NCI-H2196 treated with DMSO at 0.1 percent for 48 hours (cell line): ENCODE measurements around the gene CD99L2.

ENCODE experiments used
- DNase-seq: peaks from one replicate; lab custom pipeline; 2025; ENCODE audit not compliant: unreplicated experiment; lab: John Stamatoyannopoulos, UW

Gene CD99L2

GRCh38 chrX:150806827-150807226 is 91.6 kb downstream of the CD99L2 start:
- DNase-seq, result no peak

DNA sequence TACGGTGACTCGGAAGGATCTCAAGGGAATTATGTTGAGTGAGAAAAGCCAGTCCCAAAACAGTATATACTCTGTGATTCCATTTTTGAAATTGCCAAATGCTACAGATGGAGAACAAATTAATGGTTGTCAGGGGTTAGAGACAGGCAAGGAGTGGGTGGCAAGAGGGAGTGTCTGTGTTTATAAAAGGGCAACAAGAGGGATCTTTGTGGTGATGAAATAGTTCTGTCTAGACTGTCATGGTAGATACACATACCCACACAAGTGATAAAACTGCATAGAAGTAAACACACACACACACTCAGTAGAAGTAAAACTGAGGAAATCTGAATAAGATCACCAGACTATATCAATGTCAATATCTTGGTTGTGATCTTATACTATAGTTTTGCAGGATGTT is 92.7 kb downstream of the CD99L2 start:
- DNase-seq, result no peak

GRCh38 chrX:150792949-150793527 is 105.4 kb downstream of the CD99L2 start:
- no peak for DNase-seq

DNA sequence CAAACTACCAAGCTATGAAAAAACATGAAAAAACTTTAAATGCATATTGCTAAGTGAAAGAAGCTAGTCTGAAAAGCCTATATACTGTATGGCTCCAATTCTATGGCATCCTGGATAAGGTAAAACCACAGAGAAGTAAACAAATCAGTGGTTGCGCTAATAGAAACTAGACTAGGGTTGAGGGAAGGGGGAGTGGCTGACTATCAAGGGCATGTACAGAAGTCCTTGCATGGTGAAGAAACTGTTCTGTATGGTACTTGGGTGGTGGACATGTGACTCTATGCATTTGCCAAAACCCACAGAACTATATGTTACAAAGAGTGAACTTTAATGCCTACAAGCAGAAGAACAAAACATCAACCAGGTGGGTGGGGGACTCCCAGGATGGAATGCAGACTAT is 108.4 kb downstream of the CD99L2 start:
- no peak for DNase-seq

- DNase-seq, result no peak
Measured at GRCh38 chrX:150781677-150782076, 116.8 kb downstream of the CD99L2 start.

DNA sequence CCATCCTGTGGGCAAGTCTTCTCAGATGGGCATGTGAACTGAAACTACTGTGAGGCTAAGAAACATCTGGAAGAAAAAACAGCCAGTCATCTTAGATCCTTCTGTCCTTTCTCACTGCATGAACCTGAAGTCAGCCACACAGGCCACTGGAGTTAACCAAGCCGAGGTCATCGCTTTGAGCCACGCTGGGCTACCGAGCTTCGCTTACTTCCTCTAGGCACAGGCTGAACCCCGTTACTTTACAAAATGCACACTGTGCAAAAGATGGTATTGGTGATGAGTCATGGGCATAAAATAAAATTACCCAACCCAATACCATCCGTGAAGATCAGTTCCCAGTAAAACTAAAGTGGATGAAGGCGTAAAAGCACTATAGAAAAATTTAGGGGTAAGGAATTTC is 119.1 kb downstream of the CD99L2 start:
- no peak for DNase-seq

- no peak for DNase-seq
Measured at GRCh38 chrX:150777328-150777992, 121.0 kb downstream of the CD99L2 start.

- no peak for DNase-seq
Measured at GRCh38 chrX:150775569-150776350, 122.7 kb downstream of the CD99L2 start.

DNA sequence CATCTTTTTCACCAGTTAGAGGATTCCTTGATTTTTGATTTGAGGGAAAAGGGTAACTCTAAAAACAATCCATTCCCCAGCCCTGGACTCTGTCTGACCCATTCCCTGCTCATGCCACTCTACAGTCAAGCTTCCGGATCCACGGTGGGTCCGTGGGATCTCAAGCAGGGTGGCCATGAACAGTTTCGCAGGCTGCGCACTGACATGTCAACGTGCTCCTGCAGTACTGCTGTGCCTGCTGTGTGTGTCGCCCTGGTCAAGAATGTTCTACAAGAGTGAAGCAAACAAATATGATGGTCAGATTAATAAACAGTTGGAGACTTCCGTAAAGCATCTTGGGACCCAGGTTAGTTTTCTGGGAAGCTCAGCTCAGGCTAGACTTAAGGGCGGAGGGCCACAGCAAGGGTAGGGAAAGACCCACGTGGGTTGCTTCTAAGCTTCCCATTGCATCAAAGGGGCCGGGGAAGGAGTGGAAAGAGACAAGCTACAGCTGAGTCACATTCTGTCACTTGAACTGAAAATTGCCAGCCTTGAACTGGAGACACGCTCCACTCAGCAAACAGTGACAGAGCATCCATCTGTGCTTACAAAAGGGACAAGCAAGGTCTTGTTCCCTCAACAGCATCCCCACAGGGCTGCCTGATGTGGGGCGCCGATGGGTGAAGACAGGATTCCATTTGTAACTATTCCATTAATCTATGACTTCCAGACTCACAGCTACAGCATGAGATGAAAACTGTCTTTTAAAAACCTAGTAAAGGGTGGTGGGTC is 123.5 kb downstream of the CD99L2 start:
- no peak for DNase-seq

DNA sequence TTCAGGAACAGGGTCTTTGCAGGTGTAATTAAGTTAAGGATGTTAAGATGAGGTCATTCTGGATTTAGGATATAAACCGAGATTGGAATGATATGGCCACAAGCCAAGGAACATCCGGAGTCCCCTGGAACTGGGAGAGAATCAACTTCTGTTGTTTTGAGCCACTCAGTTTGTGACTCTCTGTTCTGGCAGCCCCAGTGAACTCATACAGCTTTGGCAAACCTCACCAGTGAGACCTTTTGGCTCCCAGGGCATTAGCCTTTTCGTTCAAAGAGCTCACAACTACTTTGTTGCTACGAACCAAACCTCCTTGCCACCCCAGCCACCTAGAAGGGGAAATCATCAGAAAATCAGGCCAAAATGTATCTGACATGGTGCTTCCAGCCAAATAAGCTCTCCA is 124.8 kb downstream of the CD99L2 start:
- DNase-seq, result no peak

DNA sequence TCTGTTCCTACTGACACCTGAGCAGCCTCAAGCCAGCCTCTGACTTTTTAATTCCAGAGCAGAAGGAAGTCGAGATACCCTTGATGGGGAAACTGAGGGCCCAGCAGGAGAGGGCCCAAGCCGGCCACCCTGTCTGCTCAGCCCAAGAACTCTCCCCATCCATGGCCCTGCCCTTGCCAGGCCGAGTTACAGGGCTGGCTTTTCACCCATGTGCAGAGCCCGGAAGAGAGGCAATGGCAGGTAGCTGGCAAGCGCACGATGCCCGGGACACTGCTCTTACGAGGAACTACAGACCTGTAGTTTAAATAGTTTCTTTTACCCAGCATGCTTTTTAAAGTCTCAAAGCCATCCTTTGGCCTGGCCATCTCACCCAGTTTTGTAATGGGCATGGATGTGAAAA is 125.4 kb downstream of the CD99L2 start:
- no peak for DNase-seq

- DNase-seq, result peak; percentile 31
Measured at GRCh38 chrX:150772150-150772970, 126.1 kb downstream of the CD99L2 start.

DNA sequence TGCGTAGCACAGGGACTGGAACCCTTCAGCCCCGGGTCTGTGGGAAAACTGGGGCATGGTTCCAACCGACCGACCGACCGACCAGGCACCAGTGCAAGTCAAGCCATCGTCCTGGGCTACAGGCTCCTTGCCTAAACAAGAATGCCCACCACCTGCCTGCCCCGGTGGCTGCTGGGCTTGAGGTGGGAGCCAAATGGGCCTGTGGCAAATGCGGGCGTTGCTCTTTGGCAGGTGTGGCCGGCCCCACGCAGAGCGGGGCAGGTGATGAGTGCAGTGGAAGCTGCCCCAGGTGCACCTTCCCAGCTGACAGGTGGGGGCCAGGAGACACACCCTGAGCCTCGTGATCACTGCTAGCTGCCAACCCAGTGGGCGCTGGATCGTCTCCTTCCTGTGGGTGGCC is 127.4 kb downstream of the CD99L2 start:
- DNase-seq, result no peak

DNA sequence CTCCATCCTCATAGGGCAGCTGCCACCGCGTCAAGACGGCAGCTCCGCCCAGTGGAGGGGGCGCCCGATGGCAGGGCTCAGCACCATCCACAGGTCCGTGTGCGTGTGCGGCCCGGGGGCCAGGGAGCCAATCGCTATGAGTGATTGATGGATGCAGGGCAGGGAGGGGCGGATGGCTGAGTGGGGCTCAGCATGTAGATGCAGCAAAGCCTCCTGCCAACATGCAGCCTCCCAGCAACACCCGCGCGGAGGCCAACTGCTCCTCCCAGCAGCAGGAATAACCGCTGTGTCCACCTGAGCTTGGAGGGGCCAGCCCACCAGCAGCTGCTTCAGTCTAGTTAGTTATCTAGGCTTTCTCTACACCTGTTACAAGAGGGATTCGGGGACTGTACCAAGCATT is 127.8 kb downstream of the CD99L2 start:
- no peak for DNase-seq

DNA sequence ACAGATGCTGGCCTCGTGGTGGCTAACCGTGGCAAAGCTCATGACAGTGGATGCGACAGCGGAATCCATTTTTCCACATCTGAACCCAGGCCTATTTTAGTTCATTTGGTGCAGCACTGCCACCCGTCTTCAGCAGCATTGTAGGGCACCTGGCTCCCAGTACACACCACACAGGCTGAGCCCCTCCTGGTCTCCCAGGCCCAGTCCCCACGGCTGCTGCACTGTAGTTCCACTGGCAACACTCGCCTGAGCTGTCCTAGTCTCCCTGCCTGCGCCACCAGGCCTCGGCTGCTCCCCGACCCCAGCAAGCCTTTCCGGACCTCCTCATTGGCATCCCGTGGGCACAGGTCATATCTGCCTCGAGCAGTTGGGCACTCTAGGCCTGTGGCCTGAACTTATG is 129.1 kb downstream of the CD99L2 start:
- DNase-seq, result no peak

- no peak for DNase-seq
Measured at GRCh38 chrX:150768580-150769190, 129.8 kb downstream of the CD99L2 start.

DNA sequence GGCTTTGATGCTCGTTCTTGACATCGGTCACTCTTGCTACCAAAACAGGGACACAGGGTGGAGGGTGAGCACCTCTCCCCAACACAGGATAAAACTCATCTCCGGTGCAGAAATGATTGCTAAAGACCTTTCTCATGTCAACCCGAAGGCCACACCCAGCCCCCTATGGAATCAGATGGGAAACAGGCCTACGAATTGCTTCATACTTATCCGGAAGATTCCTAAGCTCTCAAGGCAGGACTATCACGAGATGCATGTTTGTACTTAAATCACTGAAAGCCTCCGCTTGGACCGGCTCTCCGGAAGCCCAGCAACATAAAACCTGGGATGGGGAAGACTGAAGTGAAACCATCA is 130.4 kb downstream of the CD99L2 start:
- DNase-seq, result no peak

GRCh38 chrX:150767475-150768131 is 130.9 kb downstream of the CD99L2 start:
- no peak for DNase-seq

GRCh38 chrX:150767045-150767395 is 131.4 kb downstream of the CD99L2 start:
- DNase-seq, result no peak
